ENCODE measurements around the gene B3GALNT2.

DNA sequence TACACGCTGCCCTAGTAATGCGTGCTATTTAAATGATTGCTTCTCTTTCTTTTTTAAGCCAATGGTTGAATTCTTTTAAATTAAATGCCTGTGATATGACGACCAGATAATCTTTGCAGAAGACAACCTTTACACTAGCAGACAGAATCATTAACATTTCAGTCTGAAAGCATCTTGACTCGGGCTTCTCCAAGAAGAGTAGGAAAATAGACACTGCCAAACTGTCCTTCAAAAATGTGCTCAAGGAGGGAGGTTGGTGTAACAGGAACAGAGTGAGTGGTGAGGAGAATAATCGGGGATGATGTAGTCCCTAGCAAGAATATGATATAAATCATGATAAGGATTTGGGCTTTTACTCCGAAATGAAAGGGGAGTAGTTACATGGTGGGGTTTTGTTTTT lies 6.6 kb upstream of the B3GALNT2 start:
- TF ChIP-seq, protein P1, sequence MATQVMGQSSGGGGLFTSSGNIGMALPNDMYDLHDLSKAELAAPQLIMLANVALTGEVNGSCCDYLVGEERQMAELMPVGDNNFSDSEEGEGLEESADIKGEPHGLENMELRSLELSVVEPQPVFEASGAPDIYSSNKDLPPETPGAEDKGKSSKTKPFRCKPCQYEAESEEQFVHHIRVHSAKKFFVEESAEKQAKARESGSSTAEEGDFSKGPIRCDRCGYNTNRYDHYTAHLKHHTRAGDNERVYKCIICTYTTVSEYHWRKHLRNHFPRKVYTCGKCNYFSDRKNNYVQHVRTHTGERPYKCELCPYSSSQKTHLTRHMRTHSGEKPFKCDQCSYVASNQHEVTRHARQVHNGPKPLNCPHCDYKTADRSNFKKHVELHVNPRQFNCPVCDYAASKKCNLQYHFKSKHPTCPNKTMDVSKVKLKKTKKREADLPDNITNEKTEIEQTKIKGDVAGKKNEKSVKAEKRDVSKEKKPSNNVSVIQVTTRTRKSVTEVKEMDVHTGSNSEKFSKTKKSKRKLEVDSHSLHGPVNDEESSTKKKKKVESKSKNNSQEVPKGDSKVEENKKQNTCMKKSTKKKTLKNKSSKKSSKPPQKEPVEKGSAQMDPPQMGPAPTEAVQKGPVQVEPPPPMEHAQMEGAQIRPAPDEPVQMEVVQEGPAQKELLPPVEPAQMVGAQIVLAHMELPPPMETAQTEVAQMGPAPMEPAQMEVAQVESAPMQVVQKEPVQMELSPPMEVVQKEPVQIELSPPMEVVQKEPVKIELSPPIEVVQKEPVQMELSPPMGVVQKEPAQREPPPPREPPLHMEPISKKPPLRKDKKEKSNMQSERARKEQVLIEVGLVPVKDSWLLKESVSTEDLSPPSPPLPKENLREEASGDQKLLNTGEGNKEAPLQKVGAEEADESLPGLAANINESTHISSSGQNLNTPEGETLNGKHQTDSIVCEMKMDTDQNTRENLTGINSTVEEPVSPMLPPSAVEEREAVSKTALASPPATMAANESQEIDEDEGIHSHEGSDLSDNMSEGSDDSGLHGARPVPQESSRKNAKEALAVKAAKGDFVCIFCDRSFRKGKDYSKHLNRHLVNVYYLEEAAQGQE (IDR thresholded peaks at IDR 0.05; ENCODE audit: insufficient read depth in 1 of 2, low read depth in 2 of 2, low read length in 2 of 2), result no peak
- TF ChIP-seq POLR2AphosphoS5 (IDR thresholded peaks at IDR 0.05; ENCODE audit: low read depth, low read length) (no peak), TAF1 (IDR thresholded peaks at IDR 0.05; ENCODE audit: borderline replicate concordance, insufficient read depth, low read length) (no peak), FOXP2 (optimal IDR thresholded peaks at IDR 0.05; ENCODE audit: borderline replicate concordance, extremely low read depth, extremely low read length, insufficient read depth) (no peak), SIN3A (IDR thresholded peaks at IDR 0.05; ENCODE audit: borderline replicate concordance, insufficient read depth, low read length) (no peak)

Data from PFSK-1 (cell line).